ENCODE data around the gene RPRM.

Gene RPRM

DNA sequence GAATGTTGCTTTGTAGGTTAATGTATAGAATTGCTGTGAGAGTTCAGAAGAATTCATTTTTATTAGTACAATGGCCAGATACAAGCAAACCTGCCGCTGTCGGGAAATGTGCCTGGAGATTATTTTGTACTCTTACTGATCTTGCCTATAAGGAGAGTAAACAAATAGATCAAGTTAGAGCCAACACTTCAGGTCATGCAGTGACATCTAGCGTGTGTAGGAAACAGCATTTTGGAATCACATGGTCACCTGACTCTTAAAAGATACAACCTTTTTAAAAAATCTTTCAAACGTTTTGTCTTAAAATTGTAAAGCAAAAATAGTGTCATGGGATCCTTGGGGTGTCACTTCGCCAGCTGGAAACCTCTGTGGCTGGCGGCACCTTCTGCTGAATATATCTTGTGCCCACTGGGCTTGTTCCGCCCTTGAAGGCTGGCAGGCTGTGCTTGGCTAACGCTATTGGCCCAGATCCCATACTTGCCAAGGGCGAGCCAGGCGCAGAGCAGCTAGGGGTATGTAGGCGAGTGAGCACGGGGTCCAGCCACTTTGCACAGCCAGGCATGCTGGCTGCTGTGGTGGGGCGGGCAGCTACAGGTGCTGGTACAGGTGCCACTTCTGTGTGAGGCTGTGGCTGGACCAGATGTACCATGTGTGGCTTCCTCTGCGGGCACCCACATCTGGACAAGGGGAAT lies 19.5 kb upstream of the RPRM start:
- H3K4me3 ChIP-seq (ENCODE audit: low read depth, low read length): no peak overlapping the region
- TF ChIP-seq, protein P1, sequence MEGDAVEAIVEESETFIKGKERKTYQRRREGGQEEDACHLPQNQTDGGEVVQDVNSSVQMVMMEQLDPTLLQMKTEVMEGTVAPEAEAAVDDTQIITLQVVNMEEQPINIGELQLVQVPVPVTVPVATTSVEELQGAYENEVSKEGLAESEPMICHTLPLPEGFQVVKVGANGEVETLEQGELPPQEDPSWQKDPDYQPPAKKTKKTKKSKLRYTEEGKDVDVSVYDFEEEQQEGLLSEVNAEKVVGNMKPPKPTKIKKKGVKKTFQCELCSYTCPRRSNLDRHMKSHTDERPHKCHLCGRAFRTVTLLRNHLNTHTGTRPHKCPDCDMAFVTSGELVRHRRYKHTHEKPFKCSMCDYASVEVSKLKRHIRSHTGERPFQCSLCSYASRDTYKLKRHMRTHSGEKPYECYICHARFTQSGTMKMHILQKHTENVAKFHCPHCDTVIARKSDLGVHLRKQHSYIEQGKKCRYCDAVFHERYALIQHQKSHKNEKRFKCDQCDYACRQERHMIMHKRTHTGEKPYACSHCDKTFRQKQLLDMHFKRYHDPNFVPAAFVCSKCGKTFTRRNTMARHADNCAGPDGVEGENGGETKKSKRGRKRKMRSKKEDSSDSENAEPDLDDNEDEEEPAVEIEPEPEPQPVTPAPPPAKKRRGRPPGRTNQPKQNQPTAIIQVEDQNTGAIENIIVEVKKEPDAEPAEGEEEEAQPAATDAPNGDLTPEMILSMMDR (conservative IDR thresholded peaks at IDR 0.05; ENCODE audit: low read depth, low read length): no peak
- no peak for DNase-seq (ENCODE audit: low read depth)

DNA sequence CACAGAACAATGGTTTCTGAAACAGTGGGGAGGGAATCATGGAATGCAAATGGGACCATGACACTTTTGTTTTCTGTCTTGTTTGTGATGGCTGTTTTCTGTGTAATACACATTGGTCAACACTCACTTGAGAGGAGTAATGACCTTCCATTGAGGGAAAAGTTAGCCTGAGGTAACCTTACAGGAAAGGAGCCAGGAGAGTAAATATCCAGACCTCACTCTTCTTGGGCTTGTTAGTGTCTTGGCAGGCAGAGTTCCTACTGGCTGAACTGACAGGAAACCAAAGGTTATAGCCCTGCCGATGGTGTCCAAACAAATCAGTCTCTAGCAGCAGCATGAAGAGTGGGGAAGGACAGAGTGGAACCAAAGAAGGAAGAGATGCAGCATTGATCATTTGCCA lies 17.2 kb upstream of the RPRM start:
- DNase-seq (ENCODE audit: low read depth): no peak
- TF ChIP-seq, protein P1 (conservative IDR thresholded peaks at IDR 0.05; ENCODE audit: low read depth, low read length): no peak
- no peak overlapping the region for H3K4me3 ChIP-seq (ENCODE audit: low read depth, low read length)

DNA sequence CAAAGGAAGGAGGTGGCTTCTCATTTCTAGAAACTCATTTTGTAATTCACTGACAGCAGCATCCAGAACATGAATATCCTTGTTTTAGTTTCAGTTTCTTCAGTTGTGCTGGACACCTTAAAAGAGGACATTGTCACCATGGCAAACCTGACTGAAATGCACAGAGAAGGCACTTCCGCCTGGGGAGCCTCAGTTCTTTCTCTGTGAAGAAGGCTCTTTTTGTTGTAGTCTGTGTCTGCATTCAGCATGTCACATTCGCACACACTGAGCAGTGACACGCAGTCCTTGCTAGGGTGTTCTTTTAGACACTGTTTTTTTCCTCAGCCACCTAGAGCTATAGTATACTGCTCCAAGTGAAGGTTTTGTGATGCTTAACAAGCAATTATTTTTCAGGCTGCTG lies 9.5 kb upstream of the RPRM start:
- H3K4me3 ChIP-seq (ENCODE audit: low read depth, low read length): no peak overlapping the region
- TF ChIP-seq, protein P1 (conservative IDR thresholded peaks at IDR 0.05; ENCODE audit: low read depth, low read length): no peak
- DNase-seq (ENCODE audit: low read depth): no peak

DNA sequence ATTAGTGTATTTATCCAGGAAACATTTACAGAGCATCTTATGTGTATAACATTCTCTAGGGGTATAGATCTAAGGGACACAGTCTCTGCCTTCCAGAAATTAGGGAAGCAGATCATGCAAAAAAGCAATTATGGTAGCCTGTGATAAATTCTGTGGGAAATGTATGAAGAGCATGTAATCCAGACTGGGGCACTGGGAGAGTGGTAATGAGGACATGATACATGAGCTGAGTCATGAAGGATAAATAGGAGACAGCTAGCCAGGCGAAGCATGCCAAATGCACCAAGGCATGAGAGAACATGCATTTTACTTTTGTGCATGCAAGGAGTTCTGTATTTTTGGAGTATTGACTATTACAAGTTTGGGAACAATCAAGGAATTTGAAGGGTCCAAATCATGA lies 8.9 kb upstream of the RPRM start:
- no peak for DNase-seq (ENCODE audit: low read depth)
- TF ChIP-seq, protein P1 (conservative IDR thresholded peaks at IDR 0.05; ENCODE audit: low read depth, low read length): no peak
- H3K4me3 ChIP-seq (ENCODE audit: low read depth, low read length): no peak overlapping the region

DNA sequence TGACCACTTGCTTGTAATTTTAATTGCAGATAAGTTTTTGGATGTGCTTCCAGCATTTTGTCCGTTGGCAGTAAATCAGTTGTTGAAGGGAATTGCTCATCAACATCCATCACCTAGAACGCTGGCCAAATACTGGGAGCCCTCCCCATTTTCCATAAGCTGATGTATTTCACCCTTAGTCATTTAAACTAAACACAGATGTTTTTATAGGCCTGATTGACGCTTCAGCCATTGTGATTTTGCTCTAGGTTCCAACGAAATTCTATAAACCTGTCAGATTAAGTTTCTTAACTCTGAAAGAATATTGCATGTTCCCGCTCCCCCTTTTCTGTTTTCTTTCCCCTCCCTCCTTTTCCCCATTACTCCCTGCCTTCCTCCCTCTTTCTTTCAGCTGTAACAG lies 1.0 kb upstream of the RPRM start:
- no peak for DNase-seq (ENCODE audit: low read depth)
- H3K4me3 ChIP-seq (ENCODE audit: low read depth, low read length): no peak overlapping the region
- TF ChIP-seq, protein P1 (conservative IDR thresholded peaks at IDR 0.05; ENCODE audit: low read depth, low read length): no peak

DNA sequence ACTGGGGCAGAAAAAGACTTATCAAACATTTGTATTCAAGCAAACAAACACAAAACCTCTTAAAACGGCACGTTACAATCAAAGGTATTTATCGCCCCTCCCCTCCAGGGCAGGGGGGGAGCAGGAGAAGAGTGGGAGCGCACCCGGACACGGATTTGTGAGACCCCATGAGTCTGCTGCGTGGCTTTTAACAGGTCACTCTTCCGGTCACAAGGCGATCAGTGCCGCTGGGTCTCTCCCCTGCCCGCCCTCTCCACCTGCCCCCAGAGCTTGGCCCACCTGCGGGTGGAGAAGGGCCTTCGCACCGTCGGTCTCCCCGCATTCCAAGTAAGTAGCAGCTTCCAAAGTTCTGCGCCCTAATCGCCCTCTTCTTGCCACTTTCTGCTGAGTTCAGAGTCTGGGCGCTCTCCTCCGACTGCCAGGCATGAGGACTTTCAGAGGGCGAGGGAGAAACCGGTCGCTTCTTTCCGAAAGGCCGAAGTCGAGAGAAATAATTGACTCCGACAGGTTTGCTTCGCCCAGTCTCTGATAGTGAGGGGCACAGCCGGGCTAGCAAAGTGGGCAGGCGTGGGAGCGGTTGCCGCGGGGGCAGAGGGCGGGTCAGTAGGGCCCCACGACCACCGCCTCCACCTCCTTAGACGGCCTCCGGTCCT lies 800 bp downstream of the RPRM start:
- TF ChIP-seq, protein P1 (conservative IDR thresholded peaks at IDR 0.05; ENCODE audit: low read depth, low read length): no peak
- DNase-seq (ENCODE audit: low read depth): no peak
- H3K4me3 ChIP-seq (ENCODE audit: low read depth, low read length): no peak overlapping the region

Data from choroid plexus epithelial cell (primary cell).